ENCODE measurements around the gene ZNF654.

Gene ZNF654

DNA sequence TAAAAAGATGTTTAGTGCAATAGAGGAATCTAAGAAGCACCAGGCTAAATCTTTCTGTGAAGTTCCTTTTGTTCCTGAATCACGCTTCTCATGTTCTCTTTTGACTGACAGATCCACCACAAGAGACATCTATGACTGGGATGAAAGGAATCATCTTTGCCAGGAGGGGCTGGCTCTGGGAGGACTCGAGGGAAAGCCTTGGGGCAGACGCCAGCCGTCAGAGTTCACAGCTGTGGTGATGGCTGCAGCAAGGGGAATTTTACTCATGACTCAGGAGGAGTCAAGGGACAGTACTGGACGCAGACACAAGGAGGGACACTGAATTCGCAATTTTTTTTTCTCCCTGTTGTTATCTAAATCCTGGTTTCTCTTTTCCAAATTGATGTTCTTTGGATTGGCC is 129.4 kb downstream of the ZNF654 start:
- no peak overlapping the region for H3K4me3 ChIP-seq (ENCODE audit: low read depth, low read length)
- TF ChIP-seq, protein P1, sequence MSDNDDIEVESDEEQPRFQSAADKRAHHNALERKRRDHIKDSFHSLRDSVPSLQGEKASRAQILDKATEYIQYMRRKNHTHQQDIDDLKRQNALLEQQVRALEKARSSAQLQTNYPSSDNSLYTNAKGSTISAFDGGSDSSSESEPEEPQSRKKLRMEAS (IDR thresholded peaks at IDR 0.05; ENCODE audit: low read depth, low read length): no peak
- TF ChIP-seq POLR2A (IDR thresholded peaks at IDR 0.05; ENCODE audit: extremely low read depth, insufficient read length) (no peak), MYC (IDR thresholded peaks at IDR 0.05; ENCODE audit: low read depth, low read length) (no peak)
- TF ChIP-seq, protein P2, sequence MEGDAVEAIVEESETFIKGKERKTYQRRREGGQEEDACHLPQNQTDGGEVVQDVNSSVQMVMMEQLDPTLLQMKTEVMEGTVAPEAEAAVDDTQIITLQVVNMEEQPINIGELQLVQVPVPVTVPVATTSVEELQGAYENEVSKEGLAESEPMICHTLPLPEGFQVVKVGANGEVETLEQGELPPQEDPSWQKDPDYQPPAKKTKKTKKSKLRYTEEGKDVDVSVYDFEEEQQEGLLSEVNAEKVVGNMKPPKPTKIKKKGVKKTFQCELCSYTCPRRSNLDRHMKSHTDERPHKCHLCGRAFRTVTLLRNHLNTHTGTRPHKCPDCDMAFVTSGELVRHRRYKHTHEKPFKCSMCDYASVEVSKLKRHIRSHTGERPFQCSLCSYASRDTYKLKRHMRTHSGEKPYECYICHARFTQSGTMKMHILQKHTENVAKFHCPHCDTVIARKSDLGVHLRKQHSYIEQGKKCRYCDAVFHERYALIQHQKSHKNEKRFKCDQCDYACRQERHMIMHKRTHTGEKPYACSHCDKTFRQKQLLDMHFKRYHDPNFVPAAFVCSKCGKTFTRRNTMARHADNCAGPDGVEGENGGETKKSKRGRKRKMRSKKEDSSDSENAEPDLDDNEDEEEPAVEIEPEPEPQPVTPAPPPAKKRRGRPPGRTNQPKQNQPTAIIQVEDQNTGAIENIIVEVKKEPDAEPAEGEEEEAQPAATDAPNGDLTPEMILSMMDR (IDR thresholded peaks at IDR 0.05; ENCODE audit: low read depth, low read length): no peak
- no peak for DNase-seq (ENCODE audit: low read depth)

DNA sequence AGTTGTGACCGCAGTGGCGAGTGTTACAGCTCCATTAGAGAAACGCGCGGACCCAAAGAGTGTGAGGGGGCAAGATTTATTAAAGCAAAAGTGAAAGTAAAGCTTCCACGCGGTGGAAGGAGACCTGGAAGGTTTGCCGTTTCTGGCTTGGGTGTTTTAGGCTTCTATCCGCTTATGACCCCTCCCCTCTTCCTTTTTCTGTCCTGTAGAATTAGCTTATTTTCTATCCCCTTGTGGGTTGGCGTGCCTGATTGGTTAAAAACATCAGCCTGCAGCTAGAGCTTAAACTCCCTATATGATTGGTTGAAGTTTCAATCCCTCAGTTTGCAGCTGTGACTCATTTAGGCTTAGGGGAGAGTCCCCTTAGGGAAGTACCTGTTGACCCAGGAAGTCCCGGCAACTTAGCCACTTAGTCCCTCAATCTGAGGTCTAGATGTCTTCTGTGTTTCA is 130.3 kb downstream of the ZNF654 start:
- no peak for DNase-seq (ENCODE audit: low read depth)
- no peak overlapping the region for H3K4me3 ChIP-seq (ENCODE audit: low read depth, low read length)
- TF ChIP-seq, protein P1 (IDR thresholded peaks at IDR 0.05; ENCODE audit: low read depth, low read length): no peak
- no peak for TF ChIP-seq POLR2A (IDR thresholded peaks at IDR 0.05; ENCODE audit: extremely low read depth, insufficient read length)
- TF ChIP-seq MYC (IDR thresholded peaks at IDR 0.05; ENCODE audit: low read depth, low read length): no peak
- TF ChIP-seq, protein P2 (IDR thresholded peaks at IDR 0.05; ENCODE audit: low read depth, low read length): no peak

DNA sequence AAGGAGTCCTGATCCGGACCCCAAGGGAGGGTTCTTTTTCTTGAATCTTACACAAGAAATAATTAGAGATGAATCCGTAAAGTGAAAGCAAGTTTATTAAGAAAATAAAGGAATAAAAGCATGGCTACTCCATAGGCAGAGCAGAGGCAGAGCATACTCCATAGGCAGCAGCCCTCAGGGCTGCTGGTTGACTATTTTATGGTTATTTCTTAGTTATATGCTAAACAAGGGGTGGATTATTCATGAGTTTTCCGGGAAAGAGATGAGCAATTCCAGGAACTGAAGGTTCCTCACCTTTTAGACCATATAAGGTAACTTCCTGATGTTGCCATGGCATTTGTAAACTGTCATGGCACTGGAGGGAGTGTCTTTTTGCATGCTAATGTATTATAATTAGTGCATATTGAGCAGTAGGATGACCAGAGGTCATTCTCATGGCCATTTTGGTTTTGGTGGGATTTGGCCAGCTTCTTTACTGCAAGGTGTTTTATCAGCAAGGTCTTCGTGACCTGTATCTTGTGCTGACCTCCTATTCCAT is 132.9 kb downstream of the ZNF654 start:
- TF ChIP-seq POLR2A (IDR thresholded peaks at IDR 0.05; ENCODE audit: extremely low read depth, insufficient read length) (no peak), MYC (IDR thresholded peaks at IDR 0.05; ENCODE audit: low read depth, low read length) (no peak)
- TF ChIP-seq, protein P2 (IDR thresholded peaks at IDR 0.05; ENCODE audit: low read depth, low read length): no peak
- TF ChIP-seq, protein P1 (IDR thresholded peaks at IDR 0.05; ENCODE audit: low read depth, low read length): no peak

DNA sequence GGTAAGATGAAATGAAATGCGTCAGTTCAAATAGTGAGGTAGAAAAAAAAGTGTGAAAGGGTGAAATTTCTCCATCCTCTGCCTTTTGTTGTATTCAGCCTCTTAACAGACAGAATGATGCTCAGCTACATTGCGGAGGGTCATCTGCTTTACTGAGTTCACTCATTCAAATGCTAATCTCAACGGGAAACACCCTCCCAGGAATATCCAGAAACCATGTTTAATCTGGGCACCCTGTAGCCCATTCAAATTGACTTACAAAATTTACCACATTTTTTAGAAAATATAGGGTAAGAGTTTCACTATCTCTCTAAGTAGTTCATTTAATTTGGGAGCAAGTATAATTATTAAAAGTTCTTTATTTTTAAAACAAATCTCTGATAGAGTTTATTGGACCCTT is 133.6 kb downstream of the ZNF654 start:
- H3K4me3 ChIP-seq (ENCODE audit: low read depth, low read length): no peak overlapping the region
- no peak for DNase-seq (ENCODE audit: low read depth)
- no peak for TF ChIP-seq POLR2A (IDR thresholded peaks at IDR 0.05; ENCODE audit: extremely low read depth, insufficient read length)
- TF ChIP-seq, protein P2 (IDR thresholded peaks at IDR 0.05; ENCODE audit: low read depth, low read length): no peak
- no peak for TF ChIP-seq MYC (IDR thresholded peaks at IDR 0.05; ENCODE audit: low read depth, low read length)
- TF ChIP-seq, protein P1 (IDR thresholded peaks at IDR 0.05; ENCODE audit: low read depth, low read length): no peak

More for the DNA sequence above, 132.9 kb downstream of the ZNF654 start:
- H3K4me3 ChIP-seq (ENCODE audit: low read depth, low read length): no peak overlapping the region
- no peak for DNase-seq (ENCODE audit: low read depth)
